Neural cell (in vitro differentiated cells): ENCODE measurements around the gene ZNF771. TPM values are rescaled to one million over a fixed set of nuclear protein-coding genes. Genes with fewer than 3 reads are reported as not detected.
A peak's percentile ranks its signal among the peaks of the same experiment; 100 is the strongest.

ENCODE experiments used
- H2AFZ ChIP-seq: fragments of 200-600, 300-800 bp; sonication (generic), shearing (Covaris generic); 2 replicates; pipeline ENCODE4 v1.6.0; 2014; ENCODE audit warnings: low read depth, mild to moderate bottlenecking, antibody characterized with exemption, low read length, moderate library complexity
- H3F3A ChIP-seq: fragments of 200-600 bp; shearing (Covaris generic); 2 replicates; pipeline ENCODE4 v1.6.1; 2016; ENCODE audit warnings: mild to moderate bottlenecking, moderate library complexity, mixed read lengths, antibody characterized with exemption, low read length; ENCODE audit not compliant: insufficient read depth, poor library complexity, severe bottlenecking
- H3K27ac ChIP-seq: fragments of 200-600, 300-800 bp; sonication (generic), shearing (Covaris generic); 2 replicates; pipeline ENCODE4 v1.5.1; 2014; ENCODE audit warnings: mild to moderate bottlenecking, low read length, moderate library complexity
- H3K27me3 ChIP-seq: fragments of 300-800, 200-600 bp; sonication (generic), shearing (Covaris generic); 2 replicates; pipeline ENCODE4 v1.6.0; 2014; ENCODE audit warnings: mild to moderate bottlenecking, low read depth, low read length, moderate library complexity; ENCODE audit not compliant: insufficient read depth
- H3K36me3 ChIP-seq: fragments of 300-800, 200-600 bp; sonication (generic), shearing (Covaris generic); 2 replicates; pipeline ENCODE4 v1.5.1; 2014; ENCODE audit warnings: mild to moderate bottlenecking, antibody characterized with exemption, low read length, moderate library complexity; ENCODE audit not compliant: insufficient read depth
- H3K4me2 ChIP-seq: fragments of 300-800, 200-600 bp; sonication (generic), shearing (Covaris generic); 2 replicates; pipeline ENCODE4 v1.6.0; 2014; ENCODE audit warnings: mild to moderate bottlenecking, low read length
- H3K4me3 ChIP-seq: fragments of 300-800, 200-600 bp; sonication (generic), shearing (Covaris generic); 2 replicates; pipeline ENCODE4 v1.5.1; 2014; ENCODE audit warnings: mild to moderate bottlenecking, low read length, moderate library complexity
- H3K79me2 ChIP-seq: fragments of 200-600 bp; shearing (Covaris generic); replicated peaks from 2 replicates; pipeline ENCODE4 v1.6.0; 2014; ENCODE audit warnings: mild to moderate bottlenecking, low read length, moderate library complexity; ENCODE audit not compliant: insufficient read depth
- H3K9ac ChIP-seq: fragments of 300-800, 200-600 bp; sonication (generic), shearing (Covaris generic); 2 replicates; pipeline ENCODE4 v1.6.1; 2016; ENCODE audit warnings: mild to moderate bottlenecking, low read length, mixed read lengths
- H3K9me2 ChIP-seq: fragments of 200-600 bp; shearing (Covaris generic); 2 replicates; pipeline ENCODE4 v1.6.1; 2016; ENCODE audit warnings: mild to moderate bottlenecking, low read length, mixed read lengths; ENCODE audit not compliant: insufficient read depth
- H3K9me3 ChIP-seq: fragments of 200-600, 300-800 bp; sonication (generic), shearing (Covaris generic); 2 replicates; pipeline ENCODE4 v1.6.1; 2016; ENCODE audit warnings: mild to moderate bottlenecking, mixed run types, low read length, moderate library complexity, mixed read lengths
- H4K20me1 ChIP-seq: fragments of 200-600 bp; shearing (Covaris generic); 2 replicates; pipeline ENCODE4 v1.6.1; 2016; ENCODE audit warnings: mild to moderate bottlenecking, mixed run types; ENCODE audit not compliant: insufficient read depth
- EP300 ChIP-seq: fragments of 450-650 bp; conservative IDR thresholded peaks from 2 replicates; pipeline ENCODE4 v1.6.1; 2014; ENCODE audit warnings: antibody characterized with exemption, mild to moderate bottlenecking, moderate library complexity; ENCODE audit not compliant: poor library complexity, severe bottlenecking
- EZH2 ChIP-seq: fragments of 200-600, 300-800 bp; shearing (Covaris generic), sonication (generic); IDR thresholded peaks from 2 replicates; pipeline ENCODE4 v1.6.1; 2014; ENCODE audit warnings: antibody characterized with exemption, low read length, borderline replicate concordance, mild to moderate bottlenecking; ENCODE audit not compliant: insufficient read depth, poor library complexity, severe bottlenecking
- MXI1 ChIP-seq: fragments of 450-650 bp; conservative IDR thresholded peaks from 2 replicates; pipeline ENCODE4 v1.6.1; 2014; ENCODE audit warnings: antibody characterized with exemption, mild to moderate bottlenecking; ENCODE audit not compliant: poor library complexity, severe bottlenecking
- POLR2AphosphoS5 ChIP-seq: IDR thresholded peaks from 2 replicates; pipeline ENCODE4 v1.6.1; 2012
- RAD21 ChIP-seq: fragments of 450-650 bp; conservative IDR thresholded peaks from 2 replicates; pipeline ENCODE4 v1.6.1; 2014; ENCODE audit warnings: antibody characterized with exemption, mild to moderate bottlenecking, moderate library complexity
- SMC3 ChIP-seq: fragments of 450-650 bp; conservative IDR thresholded peaks from 2 replicates; pipeline ENCODE4 v1.6.1; 2014; ENCODE audit warnings: antibody characterized with exemption, mild to moderate bottlenecking, moderate library complexity; ENCODE audit not compliant: poor library complexity
- TAF1 ChIP-seq: IDR thresholded peaks from 2 replicates; pipeline ENCODE4 v1.6.1; 2012; ENCODE audit warnings: low read depth
- polyA plus RNA-seq: library from polyadenylated mRNA; depleted of rRNA; stranded (reverse); fragments of >200 nt; gene quantifications from 2 replicates; pipeline ENCODE4 v1.2.3, GENCODE V29; 2014
- TF ChIP-seq, protein P1 (sequence below): fragments of 450-650 bp; IDR thresholded peaks from 2 replicates; pipeline ENCODE4 v1.5.1; 2014; ENCODE audit warnings: antibody characterized with exemption, mild to moderate bottlenecking, moderate library complexity; ENCODE audit not compliant: poor library complexity, severe bottlenecking
- TF ChIP-seq, protein P2 (sequence below): IDR thresholded peaks from 2 replicates; pipeline ENCODE4 v1.6.1; 2012; ENCODE audit warnings: borderline replicate concordance

The ZNF771 gene
- polyA plus RNA-seq, 1 donor from 2014 or later = 11.7 TPM

GRCh38 chr16:30371248-30371816 lies 36.1 kb upstream of the ZNF771 start:
- Histone ChIP-seq H3K9me2 (no peaks in the 10 kb centered on the region), H3K27ac (peak overlapping the region; percentile 98), H3K79me2 (peaks cover 35% of the 10 kb centered on the region), H2AFZ (peak overlapping the region; percentile 56), H3K36me3 (no peaks in the 10 kb centered on the region), H4K20me1 (peaks cover 20% of the 10 kb centered on the region), H3K4me3 (peak overlapping the region; percentile 63), H3K9ac (peak overlapping the region; percentile 82), H3K9me3 (no peaks in the 10 kb centered on the region), H3K4me2 (peak overlapping the region; percentile 53), H3F3A (no peaks in the 10 kb centered on the region), H3K27me3 (no peaks in the 10 kb centered on the region)
- TF ChIP-seq POLR2AphosphoS5 (no peak), MXI1 (peak; percentile 27), SMC3 (peak; percentile 62), EP300 (no peak), TAF1 (no peak), EZH2 (no peak), RAD21 (peak; percentile 56)
- TF ChIP-seq, protein P1, sequence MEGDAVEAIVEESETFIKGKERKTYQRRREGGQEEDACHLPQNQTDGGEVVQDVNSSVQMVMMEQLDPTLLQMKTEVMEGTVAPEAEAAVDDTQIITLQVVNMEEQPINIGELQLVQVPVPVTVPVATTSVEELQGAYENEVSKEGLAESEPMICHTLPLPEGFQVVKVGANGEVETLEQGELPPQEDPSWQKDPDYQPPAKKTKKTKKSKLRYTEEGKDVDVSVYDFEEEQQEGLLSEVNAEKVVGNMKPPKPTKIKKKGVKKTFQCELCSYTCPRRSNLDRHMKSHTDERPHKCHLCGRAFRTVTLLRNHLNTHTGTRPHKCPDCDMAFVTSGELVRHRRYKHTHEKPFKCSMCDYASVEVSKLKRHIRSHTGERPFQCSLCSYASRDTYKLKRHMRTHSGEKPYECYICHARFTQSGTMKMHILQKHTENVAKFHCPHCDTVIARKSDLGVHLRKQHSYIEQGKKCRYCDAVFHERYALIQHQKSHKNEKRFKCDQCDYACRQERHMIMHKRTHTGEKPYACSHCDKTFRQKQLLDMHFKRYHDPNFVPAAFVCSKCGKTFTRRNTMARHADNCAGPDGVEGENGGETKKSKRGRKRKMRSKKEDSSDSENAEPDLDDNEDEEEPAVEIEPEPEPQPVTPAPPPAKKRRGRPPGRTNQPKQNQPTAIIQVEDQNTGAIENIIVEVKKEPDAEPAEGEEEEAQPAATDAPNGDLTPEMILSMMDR = peak; percentile 30
- TF ChIP-seq, protein P2, sequence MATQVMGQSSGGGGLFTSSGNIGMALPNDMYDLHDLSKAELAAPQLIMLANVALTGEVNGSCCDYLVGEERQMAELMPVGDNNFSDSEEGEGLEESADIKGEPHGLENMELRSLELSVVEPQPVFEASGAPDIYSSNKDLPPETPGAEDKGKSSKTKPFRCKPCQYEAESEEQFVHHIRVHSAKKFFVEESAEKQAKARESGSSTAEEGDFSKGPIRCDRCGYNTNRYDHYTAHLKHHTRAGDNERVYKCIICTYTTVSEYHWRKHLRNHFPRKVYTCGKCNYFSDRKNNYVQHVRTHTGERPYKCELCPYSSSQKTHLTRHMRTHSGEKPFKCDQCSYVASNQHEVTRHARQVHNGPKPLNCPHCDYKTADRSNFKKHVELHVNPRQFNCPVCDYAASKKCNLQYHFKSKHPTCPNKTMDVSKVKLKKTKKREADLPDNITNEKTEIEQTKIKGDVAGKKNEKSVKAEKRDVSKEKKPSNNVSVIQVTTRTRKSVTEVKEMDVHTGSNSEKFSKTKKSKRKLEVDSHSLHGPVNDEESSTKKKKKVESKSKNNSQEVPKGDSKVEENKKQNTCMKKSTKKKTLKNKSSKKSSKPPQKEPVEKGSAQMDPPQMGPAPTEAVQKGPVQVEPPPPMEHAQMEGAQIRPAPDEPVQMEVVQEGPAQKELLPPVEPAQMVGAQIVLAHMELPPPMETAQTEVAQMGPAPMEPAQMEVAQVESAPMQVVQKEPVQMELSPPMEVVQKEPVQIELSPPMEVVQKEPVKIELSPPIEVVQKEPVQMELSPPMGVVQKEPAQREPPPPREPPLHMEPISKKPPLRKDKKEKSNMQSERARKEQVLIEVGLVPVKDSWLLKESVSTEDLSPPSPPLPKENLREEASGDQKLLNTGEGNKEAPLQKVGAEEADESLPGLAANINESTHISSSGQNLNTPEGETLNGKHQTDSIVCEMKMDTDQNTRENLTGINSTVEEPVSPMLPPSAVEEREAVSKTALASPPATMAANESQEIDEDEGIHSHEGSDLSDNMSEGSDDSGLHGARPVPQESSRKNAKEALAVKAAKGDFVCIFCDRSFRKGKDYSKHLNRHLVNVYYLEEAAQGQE = no peak

DNA sequence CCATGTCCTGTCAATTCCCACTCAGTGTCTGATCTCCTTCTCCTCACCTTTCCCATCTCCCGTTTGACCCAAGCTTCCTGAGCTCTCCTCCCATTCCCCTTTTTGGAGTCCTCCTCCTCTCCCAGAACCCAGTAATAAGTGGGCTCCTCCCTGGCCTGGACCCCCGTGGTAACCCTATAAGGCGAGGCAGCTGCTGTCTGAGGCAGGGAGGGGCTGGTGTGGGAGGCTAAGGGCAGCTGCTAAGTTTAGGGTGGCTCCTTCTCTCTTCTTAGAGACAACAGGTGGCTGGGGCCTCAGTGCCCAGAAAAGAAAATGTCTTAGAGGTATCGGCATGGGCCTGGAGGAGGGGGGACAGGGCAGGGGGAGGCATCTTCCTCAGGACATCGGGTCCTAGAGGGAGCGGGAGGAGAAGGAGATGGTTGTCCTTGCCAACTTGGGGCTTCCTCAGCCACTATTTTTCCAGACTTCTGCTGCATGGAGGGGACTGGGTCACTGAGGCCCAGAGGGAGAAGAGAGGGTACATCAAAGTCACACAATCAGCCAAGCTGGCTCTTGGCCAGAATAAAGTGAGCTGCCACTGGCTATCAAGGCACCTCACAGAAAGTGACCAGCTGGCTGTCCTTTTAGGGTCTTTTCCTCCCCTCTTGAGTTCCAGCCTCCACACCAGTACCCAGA lies 35.2 kb upstream of the ZNF771 start:
- Histone ChIP-seq H3K4me2 (no peak overlapping the region), H3K9me2 (no peaks in the 10 kb centered on the region), H3K36me3 (no peaks in the 10 kb centered on the region), H3K27ac (peak overlapping the region; percentile 98), H2AFZ (no peak overlapping the region), H3F3A (no peaks in the 10 kb centered on the region), H3K9me3 (no peaks in the 10 kb centered on the region), H3K27me3 (no peaks in the 10 kb centered on the region), H3K9ac (peak overlapping the region; percentile 82), H4K20me1 (peaks cover 20% of the 10 kb centered on the region), H3K79me2 (peaks cover 27% of the 10 kb centered on the region), H3K4me3 (no peak overlapping the region)
- TF ChIP-seq MXI1 = no peak
- no peak for TF ChIP-seq POLR2AphosphoS5
- TF ChIP-seq EP300 = no peak
- TF ChIP-seq, protein P2 = no peak
- TF ChIP-seq RAD21 = no peak
- no peak for TF ChIP-seq TAF1
- no peak for TF ChIP-seq EZH2
- TF ChIP-seq, protein P1 = no peak
- no peak for TF ChIP-seq SMC3
